Measurements from ENCODE around the gene PKDCC. TPM values are rescaled to one million over a fixed set of nuclear protein-coding genes. Genes with fewer than 3 reads are reported as not detected.
A peak's percentile ranks its signal among the peaks of the same experiment; 100 is the strongest.

PKDCC gene
- total RNA-seq, 1 donor from 2014 or later = 89.2 TPM

- Histone ChIP-seq H3K36me3 (ENCODE audit: control insufficient read depth in 3 of 3, insufficient read depth in 3 of 3, low read length in 3 of 3) (no peaks in the 10 kb centered on the region), H3K4me1 (ENCODE audit: control insufficient read depth in 3 of 3, insufficient read depth in 3 of 3, low read length in 3 of 3) (peaks cover 12 to 24% (median 16%) of the 10 kb centered on the region in 3 donors), H3K27me3 (ENCODE audit: control insufficient read depth in 3 of 3, insufficient read depth in 3 of 3, low read length in 3 of 3) (no peaks in the 10 kb centered on the region), H3K9ac (ENCODE audit: low read depth in 1 of 3, low read length in 3 of 3) (no peak overlapping the region), H3K27ac (ENCODE audit: low read depth, low read length) (no peak overlapping the region), H3K9me3 (ENCODE audit: control insufficient read depth in 3 of 3, low read length in 3 of 3) (no peaks in the 10 kb centered on the region), H3K4me3 (ENCODE audit: low read length in 3 of 3) (no peak overlapping the region)
Observed at GRCh38 chr2:42103829-42104228, 56.0 kb downstream of the PKDCC start.

- no peaks in the 10 kb centered on the region for H3K36me3 ChIP-seq (ENCODE audit: control insufficient read depth in 3 of 3, insufficient read depth in 3 of 3, low read length in 3 of 3)
- H3K27ac ChIP-seq (ENCODE audit: low read depth, low read length) = no peak overlapping the region
- no peak overlapping the region for H3K4me3 ChIP-seq (ENCODE audit: low read length in 3 of 3)
- H3K9me3 ChIP-seq (ENCODE audit: control insufficient read depth in 3 of 3, low read length in 3 of 3) = no peaks in the 10 kb centered on the region
- H3K9ac ChIP-seq (ENCODE audit: low read depth in 1 of 3, low read length in 3 of 3) = no peak overlapping the region
- peaks cover 7 to 16% (median 13%) of the 10 kb centered on the region in 3 donors for H3K4me1 ChIP-seq (ENCODE audit: control insufficient read depth in 3 of 3, insufficient read depth in 3 of 3, low read length in 3 of 3)
- H3K27me3 ChIP-seq (ENCODE audit: control insufficient read depth in 3 of 3, insufficient read depth in 3 of 3, low read length in 3 of 3) = no peaks in the 10 kb centered on the region
Observed at GRCh38 chr2:42104621-42105020, 56.8 kb downstream of the PKDCC start.

- Histone ChIP-seq H3K4me1 (ENCODE audit: control insufficient read depth in 3 of 3, insufficient read depth in 3 of 3, low read length in 3 of 3) (peaks cover 7 to 14% (median 13%) of the 10 kb centered on the region in 3 donors), H3K4me3 (ENCODE audit: low read length in 3 of 3) (no peak overlapping the region)
Observed at GRCh38 chr2:42105330-42106256, 57.8 kb downstream of the PKDCC start.

GRCh38 chr2:42106257-42106816 is 58.5 kb downstream of the PKDCC start:
- no peak overlapping the region for H3K4me3 ChIP-seq (ENCODE audit: low read length in 3 of 3)
- H3K4me1 ChIP-seq (ENCODE audit: control insufficient read depth in 3 of 3, insufficient read depth in 3 of 3, low read length in 3 of 3) = peaks cover 7 to 14% (median 9%) of the 10 kb centered on the region in 3 donors

More at GRCh38 chr2:42105330-42106256, 57.8 kb downstream of the PKDCC start:
- Histone ChIP-seq H3K36me3 (ENCODE audit: control insufficient read depth in 3 of 3, insufficient read depth in 3 of 3, low read length in 3 of 3) (no peaks in the 10 kb centered on the region), H3K27ac (ENCODE audit: low read depth, low read length) (peak overlapping the region; percentile 57), H3K27me3 (ENCODE audit: control insufficient read depth in 3 of 3, insufficient read depth in 3 of 3, low read length in 3 of 3) (no peaks in the 10 kb centered on the region), H3K9me3 (ENCODE audit: control insufficient read depth in 3 of 3, low read length in 3 of 3) (no peaks in the 10 kb centered on the region), H3K9ac (ENCODE audit: low read depth in 1 of 3, low read length in 3 of 3) (peak overlapping the region in 2 of 3 donors; percentile 12 to 23)

GRCh38 chr2:42107249-42108042 is 59.6 kb downstream of the PKDCC start:
- H3K9me3 ChIP-seq (ENCODE audit: control insufficient read depth in 3 of 3, low read length in 3 of 3) = no peaks in the 10 kb centered on the region
- H3K4me3 ChIP-seq (ENCODE audit: low read length in 3 of 3) = no peak overlapping the region
- peaks cover 0 to 6% (median 0%) of the 10 kb centered on the region in 3 donors for H3K4me1 ChIP-seq (ENCODE audit: control insufficient read depth in 3 of 3, insufficient read depth in 3 of 3, low read length in 3 of 3)

More at GRCh38 chr2:42106257-42106816, 58.5 kb downstream of the PKDCC start:
- Histone ChIP-seq H3K36me3 (ENCODE audit: control insufficient read depth in 3 of 3, insufficient read depth in 3 of 3, low read length in 3 of 3) (no peaks in the 10 kb centered on the region), H3K9ac (ENCODE audit: low read depth in 1 of 3, low read length in 3 of 3) (peak overlapping the region in 1 of 3 donors; percentile 23), H3K27me3 (ENCODE audit: control insufficient read depth in 3 of 3, insufficient read depth in 3 of 3, low read length in 3 of 3) (no peaks in the 10 kb centered on the region), H3K27ac (ENCODE audit: low read depth, low read length) (peak overlapping the region; percentile 57), H3K9me3 (ENCODE audit: control insufficient read depth in 3 of 3, low read length in 3 of 3) (no peaks in the 10 kb centered on the region)

More at GRCh38 chr2:42107249-42108042, 59.6 kb downstream of the PKDCC start:
- no peaks in the 10 kb centered on the region for H3K36me3 ChIP-seq (ENCODE audit: control insufficient read depth in 3 of 3, insufficient read depth in 3 of 3, low read length in 3 of 3)
- H3K9ac ChIP-seq (ENCODE audit: low read depth in 1 of 3, low read length in 3 of 3) = no peak overlapping the region
- H3K27ac ChIP-seq (ENCODE audit: low read depth, low read length) = no peak overlapping the region
- H3K27me3 ChIP-seq (ENCODE audit: control insufficient read depth in 3 of 3, insufficient read depth in 3 of 3, low read length in 3 of 3) = no peaks in the 10 kb centered on the region

Other genes with a start within 250 kb of the PKDCC start
- gene EML4, start 121.3 kb downstream of the PKDCC start, total RNA-seq = 32.9 TPM